HepG2 (cell line): ENCODE results near the gene KCTD15. TPM values are rescaled to one million over a fixed set of nuclear protein-coding genes. Genes with fewer than 3 reads are reported as not detected.
A peak's percentile ranks its signal among the peaks of the same experiment; 100 is the strongest.

Experiments
- ATAC-seq: fragments of 200-7000 bp; cut with Tn5 transposase; 3 replicates; pipeline ENCODE4 v1.9.1; 2020; ENCODE audit warnings: mild to moderate bottlenecking, moderate library complexity
- BruUV-seq: library from RNA; stranded (reverse); fragments of 400-500 nt; replicated peaks from 2 replicates; lab custom pipeline; 2021; lab: Mats Ljungman, UMichigan
- CTCF ChIA-PET: fragments of 300-600 bp; formaldehyde crosslinking; extraction: SDS; loops from one replicate; lab custom pipeline; 2021; ENCODE audit warnings: low total read pairs, inconsistent platforms, low intra/inter-chr PET ratio; lab: Yijun Ruan, JAX
- POLR2A ChIA-PET: fragments of 350-600 bp; sonication (Branson Sonifier 250); formaldehyde crosslinking; loops from one replicate; lab custom pipeline; 2020; ENCODE audit warnings: antibody characterized with exemption, inconsistent platforms; lab: Yijun Ruan, JAX
- DNase-seq: peaks from one replicate; pipeline ENCODE4 v3.0.0-alpha.2; 2015; ENCODE audit warnings: low spot score
- FAIRE-seq: peaks from 3 replicates; lab custom pipeline; 2011; peaks lifted over from hg19 to GRCh38; lab: Jason Lieb, UNC
- H2AFZ ChIP-seq: one replicate; pipeline ENCODE4 v1.6.1; 2011; ENCODE audit warnings: low read length, inconsistent platforms
- H3K27ac ChIP-seq: fragments of 300-600 bp; 3 replicates; pipeline ENCODE4 v1.8.0; 2011; ENCODE audit warnings: mixed run types, mild to moderate bottlenecking, mixed read lengths, low read length, inconsistent platforms; ENCODE audit not compliant: insufficient read depth; ENCODE audit errors: extremely low read length
- H3K27me3 ChIP-seq, 2 experiments: fragments of 200-600 bp in 1 of 2; 2 replicates in 1 of 2; 3 replicates in 1 of 2; pipeline versions ENCODE4 v1.6.0 to v1.8.0; 2011; ENCODE audit warnings: low read length in 2 of 2, mild to moderate bottlenecking in 2 of 2, moderate library complexity in 2 of 2, inconsistent platforms in 1 of 2; ENCODE audit not compliant: insufficient read depth in 2 of 2, control insufficient read depth in 1 of 2
- H3K36me3 ChIP-seq, 2 experiments: fragments of 200-600 bp in 1 of 2; replicated peaks in 1 of 2; 2 replicates in 1 of 2; 3 replicates in 1 of 2; pipeline versions ENCODE4 v1.5.1 to v1.8.0; 2011; ENCODE audit warnings: low read length in 2 of 2, inconsistent platforms in 1 of 2; ENCODE audit not compliant: insufficient read depth in 2 of 2, control insufficient read depth in 1 of 2
- H3K4me1 ChIP-seq: 2 replicates; pipeline ENCODE4 v1.5.1; 2012; ENCODE audit warnings: low read length, inconsistent platforms; ENCODE audit not compliant: insufficient read depth
- H3K4me2 ChIP-seq: 2 replicates; pipeline ENCODE4 v1.6.0; 2011; ENCODE audit warnings: low read depth, low read length, inconsistent platforms
- H3K4me3 ChIP-seq, 3 experiments: fragments of 200-600 bp in 1 of 3; sonication (generic), shearing (Covaris generic) in 1 of 3; replicated peaks in 1 of 3; 2 replicates each; pipeline ENCODE4 v1.5.1; 2011 to 2016; ENCODE audit warnings: low read length in 3 of 3, inconsistent platforms in 2 of 3, low read depth in 2 of 3, mild to moderate bottlenecking in 2 of 3, control low read depth in 1 of 3, mixed read lengths in 1 of 3; ENCODE audit not compliant: insufficient read depth in 1 of 3
- H3K79me2 ChIP-seq: one replicate; pipeline ENCODE4 v1.6.1; 2011; ENCODE audit warnings: low read length, inconsistent platforms; ENCODE audit not compliant: insufficient read depth
- H3K9ac ChIP-seq: 2 replicates; pipeline ENCODE4 v1.6.0; 2011; ENCODE audit warnings: mild to moderate bottlenecking, low read depth, low read length, inconsistent platforms; ENCODE audit not compliant: insufficient read depth
- H3K9me3 ChIP-seq: 2 replicates; pipeline ENCODE4 v1.5.1; 2012; ENCODE audit warnings: mild to moderate bottlenecking, low read length
- H4K20me1 ChIP-seq: 2 replicates; pipeline ENCODE4 v1.6.0; 2011; ENCODE audit warnings: inconsistent platforms, mild to moderate bottlenecking, low read length, moderate library complexity; ENCODE audit not compliant: insufficient read depth
- MNT ChIP-seq: fragments of 450-650 bp; IDR thresholded peaks from 2 replicates; pipeline ENCODE4 v1.6.1; 2016
- ZBTB2 ChIP-seq: sonication (generic); formaldehyde crosslinking; IDR thresholded peaks from 2 replicates; pipeline ENCODE4 v1.8.0; 2022; ENCODE audit warnings: low read depth, missing genetic modification reagents
- ZBTB33 ChIP-seq: sonication (generic); formaldehyde crosslinking; IDR thresholded peaks from 2 replicates; pipeline ENCODE4 v1.4.0; 2020; ENCODE audit warnings: missing genetic modification reagents
- ZMYM4 ChIP-seq: sonication (generic); formaldehyde crosslinking; IDR thresholded peaks from 2 replicates; pipeline ENCODE4 v1.8.1; 2023; ENCODE audit warnings: mild to moderate bottlenecking, missing genetic modification reagents
- ZNF577 ChIP-seq: sonication (generic); formaldehyde crosslinking; IDR thresholded peaks from 2 replicates; pipeline ENCODE4 v1.4.0; 2020; ENCODE audit warnings: mild to moderate bottlenecking, low read depth, missing genetic modification reagents, borderline replicate concordance
- ZSCAN29 ChIP-seq: sonication (generic); formaldehyde crosslinking; conservative IDR thresholded peaks from 2 replicates; pipeline ENCODE4 v1.4.0; 2020; ENCODE audit warnings: mild to moderate bottlenecking, missing genetic modification reagents
- WGBS: methylation state at CpG from one replicate; pipeline ENCODE4 v1.1.6; 2017; ENCODE audit warnings: low lambda C conversion rate; 5-methylcytosine and 5-hydroxymethylcytosine counted together
- in situ Hi-C: cut with HindIII; loops from 2 replicates; pipeline ENCODE4 v1.10.0; 2017; ENCODE audit warnings: low pct_unique_long_range_greater_than_20kb; ENCODE audit not compliant: extremely low pct_ligation_motif_present
- intact Hi-C: fragments of 100-400 bp; cut with micrococcal nuclease; formaldehyde crosslinking; loops from one replicate; pipeline ENCODE4 v1.10.0; 2022; ENCODE audit not compliant: unreplicated experiment
- polyA plus RNA-seq, 8 experiments: library from polyadenylated mRNA; depleted of rRNA in 3 of 8; stranded (reverse) in 7 of 8; unstranded in 1 of 8; fragments of >200 nt; fragmentation: Illumina TruSeq in 4 of 8; extraction: Trizol in 4 of 8; gene quantifications; 2 replicates each; pipeline versions ENCODE4 v1.2.1 to v1.2.3, GENCODE V29; 2011 to 2016; ENCODE audit warnings: low read depth in 4 of 8, missing spikeins in 1 of 8, mixed read lengths in 1 of 8; ENCODE audit not compliant: insufficient read depth in 1 of 8
- total RNA-seq, 5 experiments: library from RNA; depleted of rRNA; stranded (reverse); fragments of >200 nt; fragmentation: Illumina TruSeq; extraction: Trizol; gene quantifications; 2 replicates each; pipeline ENCODE4 v1.2.3, GENCODE V29; 2016; ENCODE audit warnings: low read depth in 1 of 5

The KCTD15 gene
- total and polyA plus RNA-seq, 2 of the 13 experiments (the other 11 are each of a cell fraction or from before 2014, with no cell fraction given), result 13.2 to 16.7 TPM

- Histone ChIP-seq H3K27ac (peak overlapping the region; percentile 86), H3K36me3 (peaks cover 8 to 48% of the 10 kb centered on the region in 2 experiments), H4K20me1 (no peaks in the 10 kb centered on the region), H3K79me2 (peaks cover 18% of the 10 kb centered on the region), H3K9me3 (no peaks in the 10 kb centered on the region), H3K9ac (no peak overlapping the region), H3K4me1 (peaks cover 33% of the 10 kb centered on the region), H3K4me2 (no peak overlapping the region), H3K4me3 (no peak overlapping the region), H2AFZ (no peak overlapping the region), H3K27me3 (no peaks in the 10 kb centered on the region)
- no TSS peak for BruUV-seq
- in situ Hi-C loops (no loop called here), intact Hi-C loops (no loop called here)
- FAIRE-seq, result no peak
- ChIA-PET CTCF (no interaction called here), POLR2A (no interaction called here)
- no peak for TF ChIP-seq ZSCAN29 (CRISPR knock-in tag)
- no peak for TF ChIP-seq ZMYM4 (CRISPR knock-in tag)
- TF ChIP-seq ZBTB2 (CRISPR knock-in tag), result no peak
- ATAC-seq, result no peak
- 93% methylated on average over 3 of the region's 3 CpGs for WGBS
- DNase-seq, result no peak
These were observed 8.6 kb downstream of the KCTD15 start for GRCh38 chr19:33805313-33805712.

- H3K79me2 ChIP-seq, result peaks cover 18% of the 10 kb centered on the region
- peaks cover 10 to 44% of the 10 kb centered on the region in 2 experiments for H3K36me3 ChIP-seq
- H3K27me3 ChIP-seq, result no peaks in the 10 kb centered on the region
- DNase-seq (no peak), FAIRE-seq (no peak), ATAC-seq (no peak)
- in situ Hi-C loops (no loop called here), intact Hi-C loops (no loop called here)
- H3K9me3 ChIP-seq, result no peaks in the 10 kb centered on the region
- no TSS peak for BruUV-seq
- WGBS, result 97% methylated on average over 5 of the region's 9 CpGs
- POLR2A ChIA-PET, result no interaction called here
- no peak overlapping the region for H3K9ac ChIP-seq
- CTCF ChIA-PET, result no interaction called here
- no peak overlapping the region for H2AFZ ChIP-seq
- TF ChIP-seq MNT (peak; percentile 6; the same call in 1 of the 2 replicates), ZNF577 (CRISPR knock-in tag) (no peak), ZBTB33 (CRISPR knock-in tag) (peak; percentile 98)
- H3K4me3 ChIP-seq, result no peak overlapping the region
- H3K4me1 ChIP-seq, result peaks cover 33% of the 10 kb centered on the region
- H4K20me1 ChIP-seq, result no peaks in the 10 kb centered on the region
- no peak overlapping the region for H3K27ac ChIP-seq
- H3K4me2 ChIP-seq, result no peak overlapping the region
These were observed 9.3 kb downstream of the KCTD15 start for GRCh38 chr19:33805840-33806433.
